Stimulated activated CD4-positive, alpha-beta T cell treated with anti-CD3 and anti-CD28 coated beads, TNF-alpha, amount 100 ng/mL, for 1 hour (primary cell): ENCODE results near the gene RSPH3.
"Not testable (repeated sequence)": the region's sequence is repeated elsewhere in the genome, so short reads cannot be mapped to it uniquely, and the experiment has no call there.

Source experiments
- DNase-seq, 3 donors: peaks; one replicate each; pipeline ENCODE4 v3.0.0-alpha.2; 2020; ENCODE audit warnings: low read depth in 3 of 3, low spot score in 1 of 3

Gene RSPH3

DNA sequence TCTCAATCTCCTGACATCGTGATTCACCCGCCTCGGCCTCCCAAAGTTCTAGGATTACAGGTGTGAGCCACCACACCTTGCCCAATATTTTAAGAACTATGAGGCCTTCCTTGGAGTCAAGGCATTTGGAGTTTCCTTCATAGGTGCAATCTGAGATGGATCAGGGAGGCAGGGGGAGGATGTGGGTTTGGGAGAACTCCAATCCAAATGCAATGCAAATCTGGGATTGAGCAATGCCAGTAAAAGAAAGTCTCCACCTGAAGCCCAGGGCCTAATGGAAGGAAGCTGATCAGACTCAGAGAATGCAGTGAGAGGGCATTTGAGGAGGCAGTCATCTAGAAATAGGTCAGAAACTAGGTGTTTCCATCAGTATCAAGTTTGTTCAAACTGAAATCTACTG lies 21.2 kb downstream of the RSPH3 start:
- no peak for DNase-seq

GRCh38 chr6:158977382-158977781 lies 22.6 kb downstream of the RSPH3 start:
- DNase-seq, result no peak

- no peak for DNase-seq
Measured at GRCh38 chr6:158972241-158973233, 27.5 kb downstream of the RSPH3 start.

GRCh38 chr6:158970640-158971275 lies 29.2 kb downstream of the RSPH3 start:
- no peak for DNase-seq

DNA sequence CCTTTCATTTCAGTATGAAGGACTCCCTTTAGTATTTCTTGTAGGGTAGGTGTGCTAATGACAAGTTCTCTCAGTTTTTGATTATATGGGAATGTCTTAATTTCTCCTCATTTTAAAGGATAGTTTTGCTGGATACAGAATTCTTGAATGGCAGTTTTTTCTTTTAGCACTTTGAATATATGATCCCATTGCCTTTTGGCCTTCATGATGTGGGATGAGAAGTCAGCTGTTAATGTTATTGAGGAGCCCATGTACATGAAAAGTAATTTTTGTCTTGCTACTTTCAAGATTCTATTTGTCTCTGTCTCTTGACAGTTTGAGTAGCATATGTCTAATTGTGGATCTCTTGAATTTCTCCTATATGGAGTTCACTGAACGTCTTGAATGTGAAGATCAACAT lies 30.9 kb downstream of the RSPH3 start:
- DNase-seq, result no peak

GRCh38 chr6:158963020-158963808 lies 36.8 kb downstream of the RSPH3 start:
- no peak for DNase-seq

- DNase-seq, result no peak
Measured at GRCh38 chr6:158962371-158962770, 37.6 kb downstream of the RSPH3 start.

GRCh38 chr6:158960026-158960425 lies 40.0 kb downstream of the RSPH3 start:
- DNase-seq, result no peak

DNA sequence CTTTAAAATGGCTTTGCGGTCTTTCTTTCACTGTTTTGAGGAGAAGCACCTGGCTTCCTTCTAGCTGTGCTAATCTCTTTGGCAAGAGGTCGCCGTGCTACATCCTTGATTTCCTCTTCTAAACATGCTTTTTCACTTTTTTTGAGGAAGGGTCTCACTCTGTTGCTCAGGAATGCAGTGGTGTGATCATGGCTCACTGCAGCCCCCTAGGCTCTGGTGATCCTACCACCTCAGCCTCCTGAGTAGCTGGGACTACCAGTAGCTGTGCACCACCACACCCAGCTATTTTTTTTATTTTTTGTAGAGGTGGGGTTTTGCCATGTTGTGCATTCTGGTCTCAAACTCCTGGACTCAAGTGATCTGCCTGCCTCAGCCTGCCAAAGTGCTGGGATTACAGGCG lies 40.5 kb downstream of the RSPH3 start:
- DNase-seq, result no peak

DNA sequence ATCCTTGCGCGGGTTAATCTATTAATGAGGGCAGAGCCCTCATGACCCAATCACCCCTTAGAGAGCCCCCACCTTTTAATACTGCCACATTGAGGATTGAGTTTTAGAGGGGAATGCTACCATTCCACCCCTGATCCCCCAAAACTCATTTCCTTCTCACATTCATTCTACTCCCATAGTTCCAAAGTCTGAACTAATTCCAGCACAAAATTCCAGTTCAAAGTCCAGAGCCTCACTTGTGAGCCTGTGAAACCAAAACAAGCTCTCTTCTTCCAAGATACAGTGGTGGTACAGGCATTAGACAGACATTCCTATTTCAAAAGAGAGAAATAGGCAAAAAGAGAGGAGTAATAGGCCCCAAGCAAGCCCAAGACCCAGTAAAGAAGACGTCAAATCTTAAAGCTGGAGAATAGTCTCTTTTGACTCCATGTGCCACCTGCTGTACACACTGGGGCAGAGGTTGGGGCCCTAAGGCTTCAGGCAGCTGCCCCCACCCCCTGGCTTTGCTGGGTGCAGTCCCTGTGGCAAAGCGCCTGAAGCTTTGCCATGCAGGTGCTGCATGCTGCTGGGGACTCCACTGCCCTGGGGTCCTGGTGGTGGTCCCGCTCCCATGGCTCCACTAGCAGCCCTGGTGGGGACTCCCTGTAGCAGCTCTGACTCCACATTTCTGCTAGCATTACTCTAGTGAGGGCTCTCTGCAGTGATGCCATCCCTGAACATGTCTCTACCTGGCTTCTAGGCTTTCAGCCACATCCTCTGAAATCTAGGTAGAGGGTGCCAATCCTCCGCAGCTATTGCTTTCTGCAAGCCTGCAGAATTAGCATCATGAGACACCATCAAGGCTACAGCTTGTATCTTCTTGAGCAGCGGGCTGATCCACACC lies 41.3 kb downstream of the RSPH3 start:
- DNase-seq, result no peak

- DNase-seq, result no peak
Measured at GRCh38 chr6:158955255-158955654, 44.7 kb downstream of the RSPH3 start.

GRCh38 chr6:158954753-158955152 lies 45.2 kb downstream of the RSPH3 start:
- no peak for DNase-seq

- not testable (repeated sequence) for DNase-seq
Measured at GRCh38 chr6:158952011-158952410, 48.0 kb downstream of the RSPH3 start.

- DNase-seq, result not testable (repeated sequence)
Measured at GRCh38 chr6:158951565-158951964, 48.4 kb downstream of the RSPH3 start.

- DNase-seq, result no peak
Measured at GRCh38 chr6:158947284-158947683, 52.7 kb downstream of the RSPH3 start.

DNA sequence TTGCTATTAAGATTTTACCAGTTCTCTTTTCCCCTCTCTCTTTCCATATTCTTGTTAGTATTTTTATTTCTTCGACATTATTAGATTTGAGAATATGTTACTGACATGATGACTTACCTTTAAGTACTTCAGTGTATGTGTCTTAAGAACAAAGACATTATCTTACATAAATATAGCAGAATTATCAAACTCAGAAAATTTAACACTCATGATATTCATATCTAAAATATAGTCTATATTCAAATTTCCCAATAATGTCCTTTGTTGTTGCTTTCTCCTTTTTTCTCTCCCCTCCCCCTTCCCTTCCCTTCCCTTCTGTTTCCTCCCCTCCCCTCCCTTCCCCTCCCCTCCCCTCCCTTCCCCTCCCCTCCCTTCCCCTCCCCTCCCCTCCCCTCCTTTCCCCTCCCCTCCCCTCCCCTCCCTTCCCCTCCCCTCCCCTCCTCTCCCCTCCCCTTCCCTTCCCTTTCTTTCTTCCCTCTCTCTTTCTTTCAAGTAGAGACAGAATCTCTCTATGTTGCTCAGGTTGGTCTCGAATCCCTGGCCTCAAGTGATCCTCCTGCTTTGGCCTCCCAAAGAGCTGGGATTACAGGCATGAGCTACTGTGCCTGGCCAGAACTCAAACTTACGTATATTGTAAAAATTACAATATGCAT lies 56.5 kb downstream of the RSPH3 start:
- DNase-seq, result no peak

DNA sequence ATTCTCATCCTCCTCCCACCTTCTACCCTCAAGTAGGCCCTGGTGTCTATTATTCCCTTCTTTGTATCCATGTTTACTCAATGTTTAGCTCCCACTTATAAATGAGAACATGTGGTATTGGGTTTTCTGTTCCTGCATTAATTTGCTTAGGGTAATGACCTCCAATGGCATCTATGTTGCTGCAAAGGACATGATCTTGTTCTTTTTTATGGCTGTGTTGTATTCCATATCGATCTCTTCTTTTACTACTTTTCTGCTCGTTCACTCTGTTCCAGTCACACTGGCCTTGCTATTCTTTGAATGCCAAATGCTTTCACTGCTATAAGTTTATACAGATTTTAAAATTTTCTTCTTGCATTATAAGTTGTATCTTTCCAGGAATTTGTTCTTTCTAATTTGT lies 57.7 kb downstream of the RSPH3 start:
- DNase-seq, result no peak

DNA sequence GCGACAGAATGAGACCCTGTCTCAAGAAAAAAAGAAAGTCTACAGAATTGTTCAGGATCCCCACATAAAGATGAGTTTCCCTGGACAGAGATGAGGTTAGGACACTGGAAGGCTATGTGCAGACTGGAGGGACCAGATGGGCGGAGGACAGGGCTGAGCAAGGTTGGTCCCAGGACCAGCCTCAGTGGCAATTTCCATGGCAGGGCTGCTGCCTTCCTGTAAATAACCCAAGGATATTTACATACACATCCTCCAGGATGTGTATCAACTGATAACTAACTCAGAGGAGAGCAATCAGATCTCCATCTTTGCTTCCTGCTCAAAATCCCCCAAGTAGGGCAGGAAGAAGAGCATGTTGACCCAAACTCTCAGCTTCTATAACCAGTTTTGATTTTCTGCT lies 58.8 kb downstream of the RSPH3 start:
- no peak for DNase-seq

DNA sequence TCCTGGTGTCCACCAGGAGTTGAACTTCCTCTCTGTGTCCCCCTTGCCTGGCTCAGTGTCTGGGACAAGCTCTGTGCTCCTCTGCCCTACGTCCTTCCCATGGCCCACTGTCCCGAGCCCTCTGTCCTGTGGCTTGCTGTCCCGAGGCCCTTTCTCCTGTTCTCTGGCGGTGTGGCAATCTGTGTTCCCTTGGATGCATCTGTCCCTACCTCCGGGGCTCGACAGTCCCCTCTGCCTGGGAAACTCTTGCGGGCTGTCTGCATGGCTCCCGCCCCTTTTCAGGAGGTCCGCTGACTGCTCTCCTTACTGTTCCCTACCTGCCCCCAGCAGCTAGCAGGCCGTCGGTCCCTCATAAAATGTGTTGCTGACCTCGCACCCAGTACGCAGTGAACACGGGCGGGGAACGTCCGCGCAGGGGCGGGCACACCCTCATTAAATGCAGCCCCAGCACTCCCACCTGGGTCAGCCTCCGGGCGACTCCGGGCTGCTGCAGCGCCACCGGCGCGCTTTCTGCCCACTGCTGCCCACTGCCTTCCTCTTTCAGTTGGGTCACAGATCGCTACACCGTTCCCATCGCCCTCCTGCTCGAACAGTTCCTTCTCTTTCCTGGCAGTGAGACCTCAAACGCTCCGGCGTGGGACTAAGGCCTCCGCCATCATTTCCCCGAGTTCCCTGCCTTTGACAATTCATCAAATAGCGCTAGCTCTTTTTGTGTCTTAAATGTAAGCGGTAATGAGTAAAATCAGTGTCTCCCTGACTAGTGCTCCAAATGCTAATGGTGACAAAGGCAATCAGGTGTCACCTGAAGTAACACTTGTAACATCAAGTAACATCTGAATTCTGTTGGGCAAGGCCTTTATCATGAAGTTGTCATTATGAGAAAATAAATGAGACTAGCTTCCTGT lies 60.5 kb downstream of the RSPH3 start:
- no peak for DNase-seq
